Upper lobe of left lung (tissue), 6 donors: ENCODE results near the gene CSNK1D. TPM values are rescaled to one million over a fixed set of nuclear protein-coding genes. Genes with fewer than 3 reads are reported as not detected.

ENCODE experiments used
- ATAC-seq, 2 donors: fragments of 200-7000 bp; cut with Tn5 transposase; one replicate each; pipeline ENCODE4 v1.9.1; 2022; ENCODE audit warnings: mild to moderate bottlenecking in 2 of 2, moderate library complexity in 2 of 2; ENCODE audit not compliant: low FRiP score in 2 of 2
- DNase-seq, 2 donors: peaks; one replicate each; pipeline ENCODE4 v3.0.0-alpha.2; 2019 to 2020
- H3K27ac ChIP-seq, 4 donors: fragments of 200-600 bp; sonication (generic); one replicate each; pipeline ENCODE4 v1.5.1; 2016 to 2019
- H3K27me3 ChIP-seq, 4 donors: fragments of 200-600 bp; sonication (generic); one replicate each; pipeline ENCODE4 v1.5.1; 2017 to 2019
- H3K36me3 ChIP-seq, 4 donors: fragments of 200-600 bp; sonication (generic); one replicate each; pipeline ENCODE4 v1.5.1; 2016 to 2019
- H3K4me1 ChIP-seq, 4 donors: fragments of 200-600 bp; sonication (generic); one replicate each; pipeline ENCODE4 v1.5.1; 2018 to 2019
- H3K4me3 ChIP-seq, 4 donors: fragments of 200-600 bp; sonication (generic); one replicate each; pipeline ENCODE4 v1.5.1; 2017 to 2019; ENCODE audit warnings: mild to moderate bottlenecking in 2 of 4, moderate library complexity in 1 of 4
- H3K9me3 ChIP-seq, 4 donors: fragments of 200-600 bp; sonication (generic); one replicate each; pipeline ENCODE4 v1.5.1; 2018 to 2019
- CTCF ChIP-seq, 6 experiments: fragments of 450-650 bp in 4 of 6; fragments of 200-600 bp in 2 of 6; sonication (generic) in 2 of 6; IDR thresholded peaks; one replicate each; pipeline ENCODE4 v1.5.1; 2016 to 2019; ENCODE audit warnings: antibody characterized with exemption in 6 of 6
- EP300 ChIP-seq, 4 donors: sonication (generic); formaldehyde crosslinking; IDR thresholded peaks; one replicate each; pipeline ENCODE4 v1.5.1; 2017; ENCODE audit warnings: antibody characterized with exemption in 4 of 4, control low read depth in 2 of 4
- POLR2A ChIP-seq, 4 donors: fragments of 450-650 bp; IDR thresholded peaks; one replicate each; pipeline ENCODE4 v1.5.1; 2016 to 2017; ENCODE audit warnings: antibody characterized with exemption in 4 of 4, mild to moderate bottlenecking in 2 of 4
- POLR2AphosphoS5 ChIP-seq, 2 donors: sonication (generic); formaldehyde crosslinking; IDR thresholded peaks; one replicate each; pipeline ENCODE4 v1.5.1; 2017; ENCODE audit warnings: antibody characterized with exemption in 2 of 2
- WGBS, 2 donors: methylation state at CpG; one replicate each; pipeline ENCODE4 v1.1.5; 2017 to 2018; 5-methylcytosine and 5-hydroxymethylcytosine counted together
- total RNA-seq, 6 donors: library from RNA; depleted of rRNA in 4 of 6; stranded (reverse); fragments of >200 nt in 4 of 6; gene quantifications; one replicate each; pipeline versions ENCODE4 v1.1.0 to v1.2.1, GENCODE V29; 2016 to 2021
- donor health status: DM: no; HTN: no; CAD: no; lungs with moderate emphysema.
- donor health status: DM: no; HTN: yes; CAD: no; lungs with severe emphysema.

CSNK1D gene
- total RNA-seq, 6 donors from 2014 or later = 80.6 to 228 (median 152) TPM

DNA sequence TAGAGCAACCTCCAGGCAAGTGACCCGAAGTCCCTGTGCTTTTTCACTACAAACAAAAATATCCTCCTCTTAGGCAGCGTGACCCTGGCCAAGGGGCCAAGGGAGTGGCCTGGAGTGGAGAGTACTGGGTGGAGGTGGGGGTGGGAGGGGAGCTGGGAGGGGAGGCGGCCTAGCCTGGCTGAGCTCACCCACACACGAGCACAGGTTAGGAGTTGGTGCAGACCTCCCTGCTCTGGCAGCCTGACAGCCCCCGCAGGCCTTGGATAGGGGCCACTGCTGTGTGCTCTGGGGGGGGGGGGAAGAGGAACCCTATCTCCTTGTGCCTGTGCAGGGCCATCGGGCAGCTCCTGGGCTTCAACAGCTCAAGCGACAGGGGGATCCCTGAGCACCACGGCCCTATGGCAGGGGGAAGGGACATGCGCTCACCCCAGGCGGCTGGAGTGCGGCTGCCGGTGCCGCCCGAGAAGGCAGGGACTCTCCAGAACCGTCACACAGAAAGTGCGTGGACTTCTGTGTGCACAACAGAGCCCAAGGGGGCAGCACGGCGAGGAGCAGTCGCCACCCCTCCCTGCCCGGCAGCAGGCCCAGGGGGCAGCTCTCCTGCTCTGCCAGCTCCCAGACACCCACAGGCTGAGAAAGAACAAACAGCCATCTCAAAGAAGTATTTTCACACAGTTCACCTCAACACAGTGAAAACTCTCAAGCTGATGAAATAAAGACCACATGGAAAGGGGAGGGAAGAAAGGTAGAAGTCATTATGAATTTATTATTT lies 31.4 kb downstream of the CSNK1D start:
- ATAC-seq = peak; percentile 12 to 60
- DNase-seq = peak in 1 of 2 donors; percentile 84
- no peak overlapping the region for H3K4me3 ChIP-seq
- 49 to 54% methylated on average over 14 to 15 of the region's 20 CpGs for WGBS, 2 donors
- peak overlapping the region; percentile 71 to 87 (median 82) for H3K27ac ChIP-seq
- peaks cover 30 to 78% (median 52%) of the 10 kb centered on the region in 4 donors for H3K36me3 ChIP-seq
- H3K27me3 ChIP-seq = no peaks in the 10 kb centered on the region
- peaks cover 70 to 79% (median 73%) of the 10 kb centered on the region in 4 donors for H3K4me1 ChIP-seq
- TF ChIP-seq EP300 (IDR thresholded peaks at IDR 0.05) (no peak), POLR2A (IDR thresholded peaks at IDR 0.05) (no peak), CTCF (IDR thresholded peaks at IDR 0.05) (no peak), POLR2AphosphoS5 (IDR thresholded peaks at IDR 0.05) (no peak)
- no peaks in the 10 kb centered on the region for H3K9me3 ChIP-seq

GRCh38 chr17:82241183-82241925 lies 32.1 kb downstream of the CSNK1D start:
- no peaks in the 10 kb centered on the region for H3K9me3 ChIP-seq
- peaks cover 69 to 79% (median 71%) of the 10 kb centered on the region in 4 donors for H3K4me1 ChIP-seq
- H3K4me3 ChIP-seq = no peak overlapping the region
- ATAC-seq (peak; percentile 58 to 65), DNase-seq (peak; percentile 84 to 93)
- peak overlapping the region; percentile 71 to 87 (median 82) for H3K27ac ChIP-seq
- WGBS, 2 donors = 7 to 36% methylated on average over 3 to 26 of the region's 27 CpGs
- peaks cover 29 to 78% (median 52%) of the 10 kb centered on the region in 4 donors for H3K36me3 ChIP-seq
- H3K27me3 ChIP-seq = no peaks in the 10 kb centered on the region
- TF ChIP-seq CTCF (IDR thresholded peaks at IDR 0.05) (peak in 1 of 6 experiments; percentile 7), POLR2AphosphoS5 (IDR thresholded peaks at IDR 0.05) (peak; percentile 51 to 54), POLR2A (IDR thresholded peaks at IDR 0.05) (peak in 1 of 4 donors; percentile 41), EP300 (IDR thresholded peaks at IDR 0.05) (no peak)

DNA sequence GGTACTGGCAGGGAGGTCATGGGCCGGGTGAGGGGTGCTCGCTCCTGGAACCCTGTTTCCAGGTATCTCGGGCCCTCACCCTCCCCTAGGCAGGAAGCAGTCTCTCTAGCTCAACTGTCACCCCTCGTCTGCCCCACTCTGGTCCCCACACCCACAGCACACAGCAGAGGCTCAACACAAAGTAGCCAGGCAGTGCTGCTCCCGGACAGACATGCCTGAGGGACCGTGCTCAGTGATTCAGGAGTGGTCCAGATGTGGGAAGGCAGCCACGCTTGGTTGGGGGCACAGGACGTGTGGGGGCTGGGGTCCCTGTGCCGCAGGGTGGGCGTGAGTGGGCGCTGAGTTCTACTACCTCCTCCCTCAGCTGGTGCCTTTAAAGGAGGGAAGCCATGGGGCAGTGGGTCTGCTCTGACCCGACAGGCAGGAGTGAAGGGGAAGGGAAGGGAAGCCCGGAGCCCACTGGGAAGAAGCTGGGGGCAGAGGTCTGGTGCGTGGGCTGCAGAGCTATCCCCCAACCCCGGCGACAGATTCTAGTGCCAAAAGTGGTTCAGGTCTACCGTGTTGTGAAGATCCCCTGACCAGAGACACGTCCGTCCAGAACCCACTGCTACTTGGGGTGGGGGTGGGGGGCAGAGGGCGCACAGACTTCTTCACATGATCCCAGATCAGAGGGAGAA lies 32.9 kb downstream of the CSNK1D start:
- ATAC-seq = no peak
- H3K27ac ChIP-seq = peak overlapping the region; percentile 71 to 87 (median 82)
- H3K4me1 ChIP-seq = peaks cover 72 to 83% (median 78%) of the 10 kb centered on the region in 4 donors
- H3K27me3 ChIP-seq = no peaks in the 10 kb centered on the region
- no peak overlapping the region for H3K4me3 ChIP-seq
- H3K36me3 ChIP-seq = peaks cover 25 to 74% (median 45%) of the 10 kb centered on the region in 4 donors
- 65 to 91% methylated on average over 8 to 20 of the region's 20 CpGs for WGBS, 2 donors
- H3K9me3 ChIP-seq = no peaks in the 10 kb centered on the region
- TF ChIP-seq CTCF (IDR thresholded peaks at IDR 0.05) (no peak), POLR2AphosphoS5 (IDR thresholded peaks at IDR 0.05) (no peak), EP300 (IDR thresholded peaks at IDR 0.05) (no peak)
- DNase-seq = peak in 1 of 2 donors; percentile 52

- H3K27ac ChIP-seq = peak overlapping the region; percentile 71 to 87 (median 82)
- WGBS, 2 donors = 73 to 79% methylated on average over 3 to 18 of the region's 22 CpGs
- ATAC-seq (no peak), DNase-seq (peak; percentile 35 to 80)
- peaks cover 18 to 68% (median 39%) of the 10 kb centered on the region in 4 donors for H3K36me3 ChIP-seq
- H3K4me1 ChIP-seq = peaks cover 74 to 89% (median 83%) of the 10 kb centered on the region in 4 donors
- H3K4me3 ChIP-seq = no peak overlapping the region
- no peaks in the 10 kb centered on the region for H3K27me3 ChIP-seq
- no peaks in the 10 kb centered on the region for H3K9me3 ChIP-seq
- TF ChIP-seq CTCF (IDR thresholded peaks at IDR 0.05) = no peak
- no peak for TF ChIP-seq POLR2AphosphoS5 (IDR thresholded peaks at IDR 0.05)
- no peak for TF ChIP-seq POLR2A (IDR thresholded peaks at IDR 0.05)
- no peak for TF ChIP-seq EP300 (IDR thresholded peaks at IDR 0.05)
Observed at GRCh38 chr17:82239926-82240505, 33.5 kb downstream of the CSNK1D start.
